Left ventricle myocardium inferior (tissue), 1 donor: ENCODE data around the gene CCKAR. TPM values are rescaled to one million over a fixed set of nuclear protein-coding genes. Genes with fewer than 3 reads are reported as not detected.

ENCODE experiments used
- DNase-seq: peaks from one replicate; pipeline ENCODE4 v3.0.0-alpha.2; 2020
- H3K27ac ChIP-seq: fragments of 200-600 bp; replicated peaks from 2 replicates; pipeline ENCODE4 v1.8.0; 2021
- H3K27me3 ChIP-seq: fragments of 200-600 bp; 2 replicates; pipeline ENCODE4 v1.8.0; 2021; ENCODE audit warnings: low read depth
- H3K36me3 ChIP-seq: fragments of 200-600 bp; 2 replicates; pipeline ENCODE4 v1.8.0; 2021
- H3K4me1 ChIP-seq: fragments of 200-600 bp; 2 replicates; pipeline ENCODE4 v1.8.0; 2021
- H3K4me3 ChIP-seq: fragments of 200-600 bp; 2 replicates; pipeline ENCODE4 v1.8.0; 2021; ENCODE audit warnings: mild to moderate bottlenecking, moderate library complexity
- H3K9me3 ChIP-seq: fragments of 200-600 bp; replicated peaks from 2 replicates; pipeline ENCODE4 v1.8.0; 2021
- intact Hi-C: fragments of 100-400 bp; cut with micrococcal nuclease; formaldehyde crosslinking; loops from one replicate; pipeline ENCODE4 v1.11.0; 2022
- total RNA-seq: library from RNA; stranded (reverse); fragmentation: NEBNext Ultra II Directional; extraction: Animal tissue kit (Norgen Biotek cat#: 25700); gene quantifications from one replicate; pipeline ENCODE4 v1.2.1, GENCODE V29; 2021
- TF ChIP-seq, protein P1 (sequence below): fragments of 200-600 bp; IDR thresholded peaks from 2 replicates; pipeline ENCODE4 v1.8.0; 2021; ENCODE audit warnings: antibody characterized with exemption, mild to moderate bottlenecking, borderline replicate concordance
- donor health status: DM: no; HTN: yes; CAD: no; lungs with severe emphysema.

Gene CCKAR
- total RNA-seq, 1 donor from 2014 or later: not detected

DNA sequence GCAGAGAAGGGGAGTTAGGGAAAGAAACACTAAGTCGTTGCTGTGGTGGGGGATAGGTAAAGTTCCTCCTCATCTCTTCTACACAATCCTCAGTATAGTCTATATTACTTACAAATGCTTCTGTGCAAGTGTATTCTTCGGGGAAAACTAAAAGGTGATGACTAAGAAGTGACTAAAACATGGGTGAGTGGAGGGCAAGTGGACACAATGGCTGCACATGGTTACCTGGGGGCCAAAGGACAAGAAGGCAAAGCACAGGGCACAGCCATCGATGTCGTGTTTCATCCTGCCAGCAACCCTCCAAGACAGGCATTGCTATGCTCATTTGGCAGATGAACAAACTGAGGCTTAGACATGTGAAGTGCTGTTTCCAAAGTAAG is 35.5 kb upstream of the CCKAR start:
- H3K27ac ChIP-seq: no peak overlapping the region
- H3K9me3 ChIP-seq: peaks cover 10% of the 10 kb centered on the region
- TF ChIP-seq, protein P1, sequence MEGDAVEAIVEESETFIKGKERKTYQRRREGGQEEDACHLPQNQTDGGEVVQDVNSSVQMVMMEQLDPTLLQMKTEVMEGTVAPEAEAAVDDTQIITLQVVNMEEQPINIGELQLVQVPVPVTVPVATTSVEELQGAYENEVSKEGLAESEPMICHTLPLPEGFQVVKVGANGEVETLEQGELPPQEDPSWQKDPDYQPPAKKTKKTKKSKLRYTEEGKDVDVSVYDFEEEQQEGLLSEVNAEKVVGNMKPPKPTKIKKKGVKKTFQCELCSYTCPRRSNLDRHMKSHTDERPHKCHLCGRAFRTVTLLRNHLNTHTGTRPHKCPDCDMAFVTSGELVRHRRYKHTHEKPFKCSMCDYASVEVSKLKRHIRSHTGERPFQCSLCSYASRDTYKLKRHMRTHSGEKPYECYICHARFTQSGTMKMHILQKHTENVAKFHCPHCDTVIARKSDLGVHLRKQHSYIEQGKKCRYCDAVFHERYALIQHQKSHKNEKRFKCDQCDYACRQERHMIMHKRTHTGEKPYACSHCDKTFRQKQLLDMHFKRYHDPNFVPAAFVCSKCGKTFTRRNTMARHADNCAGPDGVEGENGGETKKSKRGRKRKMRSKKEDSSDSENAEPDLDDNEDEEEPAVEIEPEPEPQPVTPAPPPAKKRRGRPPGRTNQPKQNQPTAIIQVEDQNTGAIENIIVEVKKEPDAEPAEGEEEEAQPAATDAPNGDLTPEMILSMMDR: no peak
- H3K36me3 ChIP-seq: no peaks in the 10 kb centered on the region
- DNase-seq: no peak
- H3K4me1 ChIP-seq: no peaks in the 10 kb centered on the region
- no peaks in the 10 kb centered on the region for H3K27me3 ChIP-seq
- H3K4me3 ChIP-seq: no peak overlapping the region
- intact Hi-C loops: no loop called here

DNA sequence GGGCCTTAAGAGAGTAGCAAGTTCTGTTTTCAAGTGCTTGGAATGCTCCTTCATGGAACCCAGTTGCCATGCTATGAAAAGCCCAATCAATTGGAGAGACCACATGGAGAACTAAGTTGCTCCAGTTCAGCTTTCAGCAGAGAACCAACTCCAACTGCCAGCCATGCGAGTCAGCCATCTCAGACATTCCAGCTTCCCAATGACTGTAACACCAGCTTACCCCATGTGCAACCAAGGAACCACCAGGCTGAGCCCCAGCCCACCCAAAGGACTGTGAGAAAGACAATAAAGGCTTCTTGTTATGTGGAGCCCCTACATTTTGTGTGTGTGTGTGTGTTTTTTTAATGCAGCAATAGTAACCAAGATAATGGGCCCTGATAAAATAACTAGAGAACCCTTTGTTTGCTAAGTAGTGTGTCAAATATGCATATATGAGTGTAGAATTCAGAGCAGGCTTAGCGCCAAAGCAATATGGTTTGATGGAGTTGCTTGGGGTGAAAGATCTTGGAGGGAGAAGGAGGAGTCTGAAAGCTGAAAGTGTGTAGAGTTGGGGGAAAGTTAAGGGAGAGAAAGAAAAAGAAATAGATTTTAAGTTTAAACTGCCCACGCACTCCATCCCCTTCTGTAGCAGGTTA is 35.0 kb upstream of the CCKAR start:
- Histone ChIP-seq H3K9me3 (peaks cover 6% of the 10 kb centered on the region), H3K27ac (no peak overlapping the region), H3K4me3 (no peak overlapping the region), H3K27me3 (no peaks in the 10 kb centered on the region), H3K36me3 (no peaks in the 10 kb centered on the region), H3K4me1 (no peaks in the 10 kb centered on the region)
- TF ChIP-seq, protein P1: no peak
- intact Hi-C loops: no loop called here
- DNase-seq: no peak

DNA sequence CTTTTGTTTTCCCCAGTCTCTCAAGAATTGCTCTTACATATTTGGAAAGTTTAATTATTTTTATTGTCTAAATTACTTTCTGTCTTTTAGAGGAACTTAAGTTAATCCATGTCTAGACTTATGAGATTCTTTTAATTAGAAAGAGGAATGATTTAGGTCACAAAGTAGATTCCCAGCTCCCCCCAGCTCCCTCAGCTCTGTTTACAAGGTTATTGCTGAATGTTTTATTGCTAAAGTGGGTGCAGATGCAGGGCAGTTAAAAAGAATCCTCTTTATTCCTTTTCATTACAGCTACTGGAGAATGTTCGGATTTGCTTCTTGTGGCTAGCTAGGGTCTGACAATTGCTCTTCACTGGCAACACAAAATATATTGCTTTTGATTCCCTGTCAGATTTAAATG is 33.7 kb upstream of the CCKAR start:
- intact Hi-C loops: no loop called here
- TF ChIP-seq, protein P1: no peak
- H3K27ac ChIP-seq: no peak overlapping the region

DNA sequence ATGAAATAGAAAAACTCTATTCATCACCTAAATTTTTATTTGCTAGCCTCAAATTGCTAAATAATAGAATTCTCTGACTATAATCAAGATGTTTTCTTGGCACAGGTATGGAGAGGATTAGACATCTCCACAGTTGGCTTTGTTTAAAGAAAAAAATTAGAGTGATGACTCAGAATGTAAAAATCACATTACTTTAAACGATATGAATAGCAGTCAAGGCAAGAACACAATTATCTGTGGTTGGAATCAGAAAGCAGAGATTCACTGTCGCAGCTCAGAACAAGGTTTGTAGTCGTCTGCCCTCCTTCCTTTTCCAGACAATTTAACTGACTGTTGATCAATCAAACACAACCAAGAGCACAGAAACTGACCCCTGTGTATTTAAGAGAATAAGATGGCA is 32.2 kb upstream of the CCKAR start:
- Histone ChIP-seq H3K36me3 (no peaks in the 10 kb centered on the region), H3K27ac (no peak overlapping the region), H3K27me3 (no peaks in the 10 kb centered on the region), H3K4me1 (no peaks in the 10 kb centered on the region), H3K9me3 (no peaks in the 10 kb centered on the region), H3K4me3 (no peak overlapping the region)
- intact Hi-C loops: no loop called here
- no peak for DNase-seq
- TF ChIP-seq, protein P1: no peak

More for the DNA sequence above, 33.7 kb upstream of the CCKAR start:
- Histone ChIP-seq H3K9me3 (no peaks in the 10 kb centered on the region), H3K4me3 (no peak overlapping the region), H3K4me1 (no peaks in the 10 kb centered on the region), H3K27me3 (no peaks in the 10 kb centered on the region), H3K36me3 (no peaks in the 10 kb centered on the region)
- no peak for DNase-seq

DNA sequence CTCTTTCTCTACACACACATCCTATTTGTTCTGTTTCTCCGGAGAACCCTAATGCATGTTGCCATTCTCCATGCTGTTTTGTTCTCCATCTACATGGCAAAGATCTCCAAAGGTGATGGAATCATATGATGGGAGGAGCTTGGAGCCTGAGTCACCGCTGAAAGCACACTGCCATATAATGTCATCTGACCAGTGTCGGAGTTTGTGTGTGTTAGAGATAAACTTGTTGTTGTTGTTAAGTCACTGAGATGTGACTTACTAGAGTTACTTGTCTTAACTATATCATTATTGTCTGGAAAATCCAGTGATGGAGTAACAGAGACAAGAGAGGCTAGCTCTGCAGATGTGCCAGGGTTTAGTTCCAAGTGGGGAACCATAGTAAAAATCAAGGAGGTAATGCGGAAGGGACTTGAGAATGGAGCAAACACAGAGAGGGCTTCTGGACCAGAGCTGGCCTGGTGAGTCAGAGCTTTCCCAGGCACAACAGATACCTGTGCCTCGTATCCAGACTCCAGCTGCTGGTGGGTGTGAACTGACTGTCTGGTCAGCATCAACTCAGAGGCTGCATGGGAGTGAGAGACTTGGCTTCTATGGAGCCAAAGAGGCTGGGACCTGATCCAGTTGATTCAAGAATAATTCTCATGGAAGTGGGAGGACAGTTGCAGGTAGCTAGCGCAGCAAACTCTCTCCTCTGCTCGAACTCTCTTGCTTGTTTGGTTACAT is 30.6 kb upstream of the CCKAR start:
- Histone ChIP-seq H3K27me3 (no peaks in the 10 kb centered on the region), H3K9me3 (no peaks in the 10 kb centered on the region), H3K27ac (no peak overlapping the region), H3K4me1 (no peaks in the 10 kb centered on the region), H3K4me3 (no peak overlapping the region), H3K36me3 (no peaks in the 10 kb centered on the region)
- intact Hi-C loops: no loop called here
- TF ChIP-seq, protein P1: no peak
- no peak for DNase-seq
